Calu3 (cell line): ENCODE results near the gene IFT80. TPM values are rescaled to one million over a fixed set of nuclear protein-coding genes. Genes with fewer than 3 reads are reported as not detected.
A peak's percentile ranks its signal among the peaks of the same experiment; 100 is the strongest.

Experiments
- BruUV-seq: library from RNA; stranded (reverse); fragments of 400-500 nt; replicated peaks from 2 replicates; lab custom pipeline; 2021; lab: Mats Ljungman, UMichigan
- CTCF ChIA-PET: fragments of 300-600 bp; sonication (Branson Sonifier 250); formaldehyde crosslinking; loops from one replicate; lab custom pipeline; 2022; ENCODE audit warnings: antibody characterized with exemption; lab: Charles Lee
- DNase-seq: peaks from one replicate; pipeline ENCODE4 v3.0.0; 2022
- H3K27ac Mint-ChIP-seq: one replicate; pipeline ENCODE4 v1.8.0; 2022; ENCODE audit warnings: mixed read lengths; ENCODE audit not compliant: unreplicated experiment
- H3K27me3 Mint-ChIP-seq: one replicate; pipeline ENCODE4 v1.8.0; 2022; ENCODE audit warnings: mixed read lengths; ENCODE audit not compliant: unreplicated experiment
- H3K36me3 Mint-ChIP-seq: one replicate; pipeline ENCODE4 v1.8.0; 2022; ENCODE audit warnings: mild to moderate bottlenecking, moderate library complexity, mixed read lengths; ENCODE audit not compliant: insufficient read depth, unreplicated experiment
- H3K4me1 Mint-ChIP-seq: one replicate; pipeline ENCODE4 v1.8.0; 2022; ENCODE audit warnings: mild to moderate bottlenecking, low read depth, mixed read lengths; ENCODE audit not compliant: unreplicated experiment
- H3K4me3 Mint-ChIP-seq: one replicate; pipeline ENCODE4 v1.8.0; 2022; ENCODE audit warnings: mild to moderate bottlenecking, low read depth, moderate library complexity, mixed read lengths; ENCODE audit not compliant: unreplicated experiment
- H3K9me3 Mint-ChIP-seq: one replicate; pipeline ENCODE4 v1.8.0; 2022; ENCODE audit warnings: low read depth, mixed read lengths; ENCODE audit not compliant: unreplicated experiment
- intact Hi-C: fragments of 100-400 bp; cut with micrococcal nuclease; formaldehyde crosslinking; loops from one replicate; pipeline ENCODE4 v1.10.0; 2022; ENCODE audit not compliant: unreplicated experiment
- total RNA-seq: library from RNA; stranded (reverse); gene quantifications from 2 replicates; pipeline ENCODE4 v1.2.3, GENCODE V29; 2022
- TF ChIP-seq, protein P1 (sequence below): fragments of 200-600 bp; IDR thresholded peaks from one replicate; pipeline ENCODE4 v1.8.0; 2022; ENCODE audit warnings: antibody characterized with exemption; ENCODE audit not compliant: unreplicated experiment

The IFT80 gene
- total RNA-seq, 1 experiment from 2014 or later = 58.0 TPM

GRCh38 chr3:160444411-160444810 lies 45.4 kb upstream of the IFT80 start:
- BruUV-seq = no TSS peak
- H3K36me3 Mint-ChIP-seq = peaks cover 39% of the 10 kb centered on the region

DNA sequence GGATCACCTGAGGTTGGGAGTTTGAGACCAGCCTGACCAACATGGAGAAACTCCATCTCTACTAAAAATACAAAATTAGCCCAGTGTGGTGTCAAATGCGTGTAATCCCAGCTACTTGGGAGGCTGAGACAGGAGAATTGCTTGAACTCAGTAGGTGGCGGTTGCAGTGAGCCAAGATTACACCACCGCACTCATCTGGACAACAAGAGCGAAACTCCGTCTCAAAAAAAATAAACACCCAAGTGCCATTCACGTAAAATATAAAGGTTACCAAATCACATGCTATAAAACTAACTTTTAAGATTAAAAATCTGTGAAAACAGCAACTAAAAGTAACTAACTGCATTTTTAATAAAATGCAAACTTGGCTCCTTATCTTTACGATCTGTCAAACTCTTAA lies 41.7 kb upstream of the IFT80 start:
- no TSS peak for BruUV-seq
- Mint-ChIP-seq H3K27me3 (no peaks in the 10 kb centered on the region), H3K36me3 (peaks cover 61% of the 10 kb centered on the region), H3K4me1 (peaks cover 8% of the 10 kb centered on the region), H3K27ac (no peak overlapping the region), H3K4me3 (no peak overlapping the region), H3K9me3 (no peaks in the 10 kb centered on the region)
- no peak for DNase-seq
- intact Hi-C loops = loop anchor here (10.0 kb wide), 1 partner anchor 504 kb away; no protein-coding TSS in a partner anchor
- TF ChIP-seq, protein P1, sequence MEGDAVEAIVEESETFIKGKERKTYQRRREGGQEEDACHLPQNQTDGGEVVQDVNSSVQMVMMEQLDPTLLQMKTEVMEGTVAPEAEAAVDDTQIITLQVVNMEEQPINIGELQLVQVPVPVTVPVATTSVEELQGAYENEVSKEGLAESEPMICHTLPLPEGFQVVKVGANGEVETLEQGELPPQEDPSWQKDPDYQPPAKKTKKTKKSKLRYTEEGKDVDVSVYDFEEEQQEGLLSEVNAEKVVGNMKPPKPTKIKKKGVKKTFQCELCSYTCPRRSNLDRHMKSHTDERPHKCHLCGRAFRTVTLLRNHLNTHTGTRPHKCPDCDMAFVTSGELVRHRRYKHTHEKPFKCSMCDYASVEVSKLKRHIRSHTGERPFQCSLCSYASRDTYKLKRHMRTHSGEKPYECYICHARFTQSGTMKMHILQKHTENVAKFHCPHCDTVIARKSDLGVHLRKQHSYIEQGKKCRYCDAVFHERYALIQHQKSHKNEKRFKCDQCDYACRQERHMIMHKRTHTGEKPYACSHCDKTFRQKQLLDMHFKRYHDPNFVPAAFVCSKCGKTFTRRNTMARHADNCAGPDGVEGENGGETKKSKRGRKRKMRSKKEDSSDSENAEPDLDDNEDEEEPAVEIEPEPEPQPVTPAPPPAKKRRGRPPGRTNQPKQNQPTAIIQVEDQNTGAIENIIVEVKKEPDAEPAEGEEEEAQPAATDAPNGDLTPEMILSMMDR = no peak
- CTCF ChIA-PET = interaction anchor here (1.3 kb wide), 1 partner anchor 9 kb away, joined by 3 read pairs; the partner anchor contains the start of gene TRIM59

More at GRCh38 chr3:160444411-160444810, 45.4 kb upstream of the IFT80 start:
- Mint-ChIP-seq H3K27me3 (no peaks in the 10 kb centered on the region), H3K4me1 (peaks cover 29% of the 10 kb centered on the region), H3K9me3 (no peaks in the 10 kb centered on the region), H3K4me3 (no peak overlapping the region), H3K27ac (peak overlapping the region; percentile 56)
- CTCF ChIA-PET = no interaction called here
- DNase-seq = peak; percentile 30
- intact Hi-C loops = loop anchor here (10.0 kb wide), 1 partner anchor 500 kb away; no protein-coding TSS in a partner anchor
- TF ChIP-seq, protein P1 = no peak

GRCh38 chr3:160437083-160437455 lies 38.0 kb upstream of the IFT80 start:
- no peaks in the 10 kb centered on the region for H3K4me1 Mint-ChIP-seq
- CTCF ChIA-PET = interaction anchor here (0.9 kb wide), 1 partner anchor 12 kb away, joined by 4 read pairs; the partner anchor contains the start of gene TRIM59
- H3K4me3 Mint-ChIP-seq = no peak overlapping the region
- TSS peak; percentile 20 for BruUV-seq
- no peaks in the 10 kb centered on the region for H3K9me3 Mint-ChIP-seq
- DNase-seq = no peak
- peaks cover 71% of the 10 kb centered on the region for H3K36me3 Mint-ChIP-seq
- no peaks in the 10 kb centered on the region for H3K27me3 Mint-ChIP-seq
- intact Hi-C loops = no loop called here
- no peak overlapping the region for H3K27ac Mint-ChIP-seq
- TF ChIP-seq, protein P1 = no peak

DNA sequence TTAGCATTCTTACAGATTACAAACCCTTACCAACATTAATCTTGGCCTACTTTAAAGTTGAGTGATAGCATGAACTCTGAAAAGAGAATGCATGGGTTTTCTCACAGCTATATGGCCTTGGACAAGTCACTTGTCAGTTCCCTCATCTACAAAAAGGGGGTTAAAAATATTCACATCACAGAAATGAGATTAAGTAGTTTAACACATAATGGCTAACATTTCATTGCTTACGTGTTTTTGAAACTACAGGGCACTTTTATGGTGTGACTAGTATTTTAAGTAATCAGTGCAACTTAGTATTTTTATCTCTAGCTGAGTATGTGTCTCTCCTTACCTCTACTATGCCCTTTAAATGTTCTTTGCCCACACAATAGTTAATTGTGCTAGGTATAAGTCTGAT lies 36.7 kb upstream of the IFT80 start:
- intact Hi-C loops = no loop called here
- Mint-ChIP-seq H3K36me3 (peaks cover 75% of the 10 kb centered on the region), H3K9me3 (no peaks in the 10 kb centered on the region), H3K4me3 (no peak overlapping the region), H3K27me3 (no peaks in the 10 kb centered on the region), H3K4me1 (no peaks in the 10 kb centered on the region), H3K27ac (peak overlapping the region; percentile 7)
- DNase-seq = no peak
- no TSS peak for BruUV-seq
- TF ChIP-seq, protein P1 = no peak
- CTCF ChIA-PET = no interaction called here
